Liver (tissue), 3 donors: ENCODE results near the gene DNASE2.

ENCODE experiments used
- GABPA ChIP-seq, 2 donors: IDR thresholded peaks in 1 of 2; conservative IDR thresholded peaks in 1 of 2; 2 replicates each; pipeline ENCODE4 v1.6.1; 2016; ENCODE audit warnings: antibody characterized with exemption in 2 of 2, mild to moderate bottlenecking in 1 of 2, moderate library complexity in 1 of 2
- RAD21 ChIP-seq, 2 donors: IDR thresholded peaks; 2 replicates each; pipeline ENCODE4 v1.6.1; 2016; ENCODE audit warnings: antibody characterized with exemption in 2 of 2, mild to moderate bottlenecking in 2 of 2
- RXRA ChIP-seq, 2 donors: IDR thresholded peaks; 2 replicates each; pipeline ENCODE4 v1.6.1; 2017 to 2018; ENCODE audit warnings: antibody characterized with exemption in 2 of 2, mild to moderate bottlenecking in 1 of 2
- TF ChIP-seq, protein P1 (sequence below): IDR thresholded peaks from 2 replicates; pipeline ENCODE4 v1.6.1; 2016; ENCODE audit warnings: antibody characterized with exemption
- TF ChIP-seq, protein P2 (sequence below): fragments of 150-350 bp; IDR thresholded peaks from 2 replicates; pipeline ENCODE4 v1.5.1; 2017; ENCODE audit warnings: improper control_type of control experiment, low read depth, low read length; ENCODE audit not compliant: missing input control
- donor health status: healthy.
- donor health status: healthy.

DNA sequence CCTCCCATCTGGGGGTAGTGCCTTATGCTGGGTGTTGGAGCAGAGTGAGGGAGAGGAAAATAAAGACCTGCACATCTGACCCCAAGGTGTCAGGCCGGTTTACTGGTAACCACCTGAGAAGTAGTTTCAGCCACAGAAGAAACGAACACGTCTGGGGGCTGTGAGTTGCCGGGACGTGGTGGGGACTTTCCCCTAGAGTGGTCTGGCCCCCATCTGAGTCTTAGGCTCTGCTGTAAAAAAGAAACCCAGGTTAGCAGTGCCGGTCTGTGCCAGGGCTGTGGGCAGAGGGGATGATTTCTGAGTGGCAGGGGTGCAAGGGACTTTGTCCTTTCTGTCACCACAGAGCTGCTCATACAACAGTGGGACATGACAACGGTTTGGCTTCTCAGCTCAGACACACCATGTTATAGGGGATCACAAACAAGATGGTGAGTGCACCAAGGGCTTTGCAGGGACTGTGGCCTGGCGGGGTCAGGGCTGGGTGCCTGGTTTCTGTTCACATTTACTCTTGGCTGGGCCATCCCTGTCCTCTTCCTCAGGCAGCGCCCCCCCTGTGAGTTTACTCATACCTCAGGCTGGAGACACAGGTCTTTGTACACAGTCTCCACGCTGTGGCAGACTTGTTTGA is 18.8 kb upstream of the DNASE2 start:
- no peak for TF ChIP-seq GABPA (IDR thresholded peaks at IDR 0.05 in 1 of 2, conservative IDR thresholded peaks at IDR 0.05 in 1 of 2)
- no peak for TF ChIP-seq RAD21 (IDR thresholded peaks at IDR 0.05)
- TF ChIP-seq, protein P1, sequence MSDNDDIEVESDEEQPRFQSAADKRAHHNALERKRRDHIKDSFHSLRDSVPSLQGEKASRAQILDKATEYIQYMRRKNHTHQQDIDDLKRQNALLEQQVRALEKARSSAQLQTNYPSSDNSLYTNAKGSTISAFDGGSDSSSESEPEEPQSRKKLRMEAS: no peak
- TF ChIP-seq, protein P2, sequence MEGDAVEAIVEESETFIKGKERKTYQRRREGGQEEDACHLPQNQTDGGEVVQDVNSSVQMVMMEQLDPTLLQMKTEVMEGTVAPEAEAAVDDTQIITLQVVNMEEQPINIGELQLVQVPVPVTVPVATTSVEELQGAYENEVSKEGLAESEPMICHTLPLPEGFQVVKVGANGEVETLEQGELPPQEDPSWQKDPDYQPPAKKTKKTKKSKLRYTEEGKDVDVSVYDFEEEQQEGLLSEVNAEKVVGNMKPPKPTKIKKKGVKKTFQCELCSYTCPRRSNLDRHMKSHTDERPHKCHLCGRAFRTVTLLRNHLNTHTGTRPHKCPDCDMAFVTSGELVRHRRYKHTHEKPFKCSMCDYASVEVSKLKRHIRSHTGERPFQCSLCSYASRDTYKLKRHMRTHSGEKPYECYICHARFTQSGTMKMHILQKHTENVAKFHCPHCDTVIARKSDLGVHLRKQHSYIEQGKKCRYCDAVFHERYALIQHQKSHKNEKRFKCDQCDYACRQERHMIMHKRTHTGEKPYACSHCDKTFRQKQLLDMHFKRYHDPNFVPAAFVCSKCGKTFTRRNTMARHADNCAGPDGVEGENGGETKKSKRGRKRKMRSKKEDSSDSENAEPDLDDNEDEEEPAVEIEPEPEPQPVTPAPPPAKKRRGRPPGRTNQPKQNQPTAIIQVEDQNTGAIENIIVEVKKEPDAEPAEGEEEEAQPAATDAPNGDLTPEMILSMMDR: no peak
- no peak for TF ChIP-seq RXRA (IDR thresholded peaks at IDR 0.05)
